Measurements from ENCODE around the gene SORCS2. TPM values are rescaled to one million over a fixed set of nuclear protein-coding genes. Genes with fewer than 3 reads are reported as not detected.
"Not testable (repeated sequence)": the region's sequence is repeated elsewhere in the genome, so short reads cannot be mapped to it uniquely, and the experiment has no call there.

The SORCS2 gene
- total and polyA plus RNA-seq, 7 donors, result 0.18 to 1.5 (median 0.36) TPM

DNA sequence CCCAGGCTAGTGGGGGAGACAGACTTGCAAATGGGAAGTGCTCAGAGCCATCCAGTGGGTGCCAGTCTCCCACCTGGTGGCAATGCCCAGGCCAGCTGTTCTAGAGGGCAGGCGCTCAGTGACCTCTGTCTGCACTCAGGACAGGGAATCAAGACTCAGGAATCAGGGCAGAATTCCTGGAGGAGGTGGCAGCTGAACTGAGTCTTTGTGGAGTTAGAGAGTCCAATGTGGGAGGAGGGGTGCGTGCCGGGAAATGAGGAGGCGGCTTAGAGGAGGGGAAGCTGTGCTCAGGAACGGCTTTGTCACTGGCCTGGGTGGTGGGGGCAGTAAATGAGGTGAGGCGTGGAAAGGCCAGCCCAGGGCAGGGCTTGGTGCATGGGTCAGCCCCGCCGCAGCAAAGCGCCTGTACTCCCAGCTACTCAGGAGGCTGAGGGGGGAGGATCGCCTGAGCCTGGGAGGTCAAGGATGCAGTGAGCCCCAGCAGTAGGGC, 31.3 kb upstream of the SORCS2 start:
- DNase-seq (peak in 1 of 2 donors; percentile 25), ATAC-seq (no peak)
- Histone ChIP-seq H3K4me3 (no peak overlapping the region), H3K27me3 (ENCODE audit: insufficient read depth in 3 of 3, low read length in 2 of 3) (peaks cover 0 to 3% (median 0%) of the 10 kb centered on the region in 3 donors), H3K9me3 (no peaks in the 10 kb centered on the region), H3K27ac (no peak overlapping the region), H3K36me3 (ENCODE audit: insufficient read depth in 1 of 2, low read depth in 1 of 2) (no peaks in the 10 kb centered on the region), H3K4me1 (no peaks in the 10 kb centered on the region)
- WGBS, 3 donors, result 97 to 98% (median 97%) methylated on average over 10 of the region's 10 CpGs
- TF ChIP-seq, protein P1, sequence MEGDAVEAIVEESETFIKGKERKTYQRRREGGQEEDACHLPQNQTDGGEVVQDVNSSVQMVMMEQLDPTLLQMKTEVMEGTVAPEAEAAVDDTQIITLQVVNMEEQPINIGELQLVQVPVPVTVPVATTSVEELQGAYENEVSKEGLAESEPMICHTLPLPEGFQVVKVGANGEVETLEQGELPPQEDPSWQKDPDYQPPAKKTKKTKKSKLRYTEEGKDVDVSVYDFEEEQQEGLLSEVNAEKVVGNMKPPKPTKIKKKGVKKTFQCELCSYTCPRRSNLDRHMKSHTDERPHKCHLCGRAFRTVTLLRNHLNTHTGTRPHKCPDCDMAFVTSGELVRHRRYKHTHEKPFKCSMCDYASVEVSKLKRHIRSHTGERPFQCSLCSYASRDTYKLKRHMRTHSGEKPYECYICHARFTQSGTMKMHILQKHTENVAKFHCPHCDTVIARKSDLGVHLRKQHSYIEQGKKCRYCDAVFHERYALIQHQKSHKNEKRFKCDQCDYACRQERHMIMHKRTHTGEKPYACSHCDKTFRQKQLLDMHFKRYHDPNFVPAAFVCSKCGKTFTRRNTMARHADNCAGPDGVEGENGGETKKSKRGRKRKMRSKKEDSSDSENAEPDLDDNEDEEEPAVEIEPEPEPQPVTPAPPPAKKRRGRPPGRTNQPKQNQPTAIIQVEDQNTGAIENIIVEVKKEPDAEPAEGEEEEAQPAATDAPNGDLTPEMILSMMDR (IDR thresholded peaks at IDR 0.05), result no peak
- intact Hi-C loops (cut with DNase I), result no loop called here

DNA sequence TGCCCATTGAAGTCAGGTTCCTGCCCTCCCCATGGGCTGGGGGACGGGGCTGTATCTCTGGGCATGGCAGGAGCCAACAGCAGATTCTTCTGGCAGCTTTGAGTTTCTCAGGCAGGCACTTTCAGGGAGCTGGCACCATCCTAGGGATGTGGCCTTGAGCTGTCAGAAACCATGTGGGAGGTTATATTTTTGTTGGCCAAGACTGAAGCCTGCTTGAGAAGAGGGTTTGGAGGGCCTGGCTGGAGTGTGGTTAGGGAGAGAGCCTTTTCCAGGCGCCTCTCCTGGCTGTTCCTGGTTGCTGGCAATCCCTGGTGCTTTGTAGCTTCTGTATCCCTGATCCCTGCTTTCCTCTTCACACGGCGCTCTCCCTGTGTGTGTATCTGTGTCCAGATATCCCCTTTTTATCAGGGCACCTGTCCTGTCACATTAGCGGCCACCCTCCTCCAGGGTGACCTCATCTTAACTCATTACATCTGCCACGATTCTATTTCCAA, 30.6 kb upstream of the SORCS2 start:
- DNase-seq, result no peak
- 70 to 85% (median 71%) methylated on average over 6 of the region's 6 CpGs for WGBS, 3 donors
- Histone ChIP-seq H3K27me3 (ENCODE audit: insufficient read depth in 3 of 3, low read length in 2 of 3) (peaks cover 0 to 3% (median 0%) of the 10 kb centered on the region in 3 donors), H3K9me3 (no peaks in the 10 kb centered on the region), H3K27ac (no peak overlapping the region), H3K4me3 (no peak overlapping the region), H3K4me1 (no peaks in the 10 kb centered on the region), H3K36me3 (ENCODE audit: insufficient read depth in 1 of 2, low read depth in 1 of 2) (no peaks in the 10 kb centered on the region)
- ATAC-seq, result no peak
- intact Hi-C loops (cut with DNase I), result no loop called here
- TF ChIP-seq, protein P1 (IDR thresholded peaks at IDR 0.05), result no peak

DNA sequence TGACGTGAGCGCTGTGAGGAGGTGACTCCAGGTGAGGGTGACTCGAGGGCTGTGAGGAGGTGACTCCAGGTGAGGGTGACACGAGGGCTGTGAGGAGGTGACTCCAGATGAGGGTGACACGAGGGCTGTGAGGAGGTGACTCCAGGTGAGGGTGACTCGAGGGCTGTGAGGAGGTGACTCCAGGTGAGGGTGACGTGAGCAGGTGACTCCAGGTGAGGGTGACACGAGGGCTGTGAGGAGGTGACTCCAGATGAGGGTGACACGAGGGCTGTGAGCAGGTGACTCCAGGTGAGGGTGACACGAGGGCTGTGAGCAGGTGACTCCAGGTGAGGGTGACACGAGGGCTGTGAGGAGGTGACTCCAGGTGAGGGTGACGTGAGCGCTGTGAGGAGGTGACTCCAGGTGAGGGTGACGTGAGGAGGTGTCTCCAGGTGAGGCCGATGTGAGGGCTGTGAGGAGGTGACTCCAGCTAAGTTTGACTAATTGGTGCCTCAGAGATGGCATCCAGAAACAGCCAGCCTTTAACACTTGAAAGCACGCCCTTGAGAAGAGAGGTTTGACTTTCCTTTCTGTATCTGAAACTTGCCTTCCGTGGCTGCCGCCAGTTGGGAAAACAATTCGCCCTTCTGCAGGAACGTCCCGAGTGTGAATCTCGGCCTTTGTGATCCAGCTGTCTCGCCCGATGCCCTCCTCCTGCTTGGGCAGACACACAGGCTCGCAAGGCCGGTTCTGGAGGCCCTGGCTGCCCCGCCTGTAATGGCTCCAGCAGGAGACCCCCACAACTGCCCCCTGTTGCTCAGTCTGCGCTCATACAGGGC, 27.1 kb upstream of the SORCS2 start:
- H3K9me3 ChIP-seq; H3K36me3 ChIP-seq (ENCODE audit: insufficient read depth in 1 of 2, low read depth in 1 of 2); H3K4me3 ChIP-seq; H3K4me1 ChIP-seq; H3K27ac ChIP-seq; intact Hi-C loops (cut with DNase I); H3K27me3 ChIP-seq (ENCODE audit: insufficient read depth in 3 of 3, low read length in 2 of 3); ATAC-seq: not testable (repeated sequence)
- WGBS, 3 donors, result 85 to 94% (median 93%) methylated on average over 28 of the region's 28 CpGs
- DNase-seq, result peak in 1 of 2 donors; percentile 1

DNA sequence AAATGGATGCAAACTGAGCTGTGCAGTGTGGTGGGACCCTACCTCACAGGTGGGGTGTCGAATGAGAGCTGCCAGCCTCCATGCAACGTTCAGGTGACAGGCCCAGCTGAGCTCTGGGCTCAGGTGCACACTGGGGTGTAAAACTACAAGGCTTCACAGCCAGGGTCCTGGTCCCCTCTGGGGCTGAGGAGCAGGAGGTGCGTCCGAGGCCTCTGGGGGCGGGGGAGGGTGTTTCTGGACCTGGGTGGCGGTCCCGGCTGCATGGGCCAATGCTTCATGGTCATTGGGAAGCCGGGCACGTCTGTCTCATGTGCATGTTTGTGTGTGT, 26.5 kb upstream of the SORCS2 start:
- Histone ChIP-seq H3K4me1 (no peaks in the 10 kb centered on the region), H3K9me3 (no peaks in the 10 kb centered on the region), H3K4me3 (no peak overlapping the region), H3K27ac (no peak overlapping the region), H3K36me3 (ENCODE audit: insufficient read depth in 1 of 2, low read depth in 1 of 2) (no peaks in the 10 kb centered on the region), H3K27me3 (ENCODE audit: insufficient read depth in 3 of 3, low read length in 2 of 3) (no peaks in the 10 kb centered on the region)
- WGBS, 3 donors, result 90 to 95% (median 91%) methylated on average over 9 of the region's 9 CpGs
- TF ChIP-seq, protein P1 (IDR thresholded peaks at IDR 0.05), result no peak
- DNase-seq (peak in 1 of 2 donors; percentile 40), ATAC-seq (no peak)
- intact Hi-C loops (cut with DNase I), result no loop called here

DNA sequence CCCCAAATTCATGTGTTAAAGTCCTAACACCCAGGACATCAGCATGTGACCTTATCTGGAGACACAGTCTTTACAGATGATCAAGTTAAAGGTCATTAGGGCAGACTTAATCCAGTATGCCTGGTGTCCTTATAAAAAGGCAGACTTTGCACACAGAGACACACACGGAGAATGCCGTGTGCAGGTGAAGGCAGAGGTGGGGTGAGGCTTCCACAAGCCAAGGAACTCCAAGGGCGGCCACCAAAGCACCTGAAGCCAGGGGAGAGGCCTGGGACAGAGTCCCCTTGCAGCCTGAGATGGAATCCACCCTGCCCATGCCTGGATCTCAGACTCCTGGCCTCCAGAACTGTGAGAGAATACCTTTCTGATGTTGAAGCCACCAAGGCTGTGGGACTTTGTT, 26.1 kb upstream of the SORCS2 start:
- ATAC-seq, result no peak
- Histone ChIP-seq H3K27ac (no peak overlapping the region), H3K27me3 (ENCODE audit: insufficient read depth in 3 of 3, low read length in 2 of 3) (no peaks in the 10 kb centered on the region), H3K4me1 (no peaks in the 10 kb centered on the region), H3K9me3 (no peaks in the 10 kb centered on the region), H3K4me3 (no peak overlapping the region), H3K36me3 (ENCODE audit: insufficient read depth in 1 of 2, low read depth in 1 of 2) (no peaks in the 10 kb centered on the region)
- peak in 1 of 2 donors; percentile 12 for DNase-seq
- intact Hi-C loops (cut with DNase I), result no loop called here
- 74 to 90% (median 87%) methylated on average over 3 of the region's 3 CpGs for WGBS, 3 donors
- TF ChIP-seq, protein P1 (IDR thresholded peaks at IDR 0.05), result no peak

Data from psoas muscle (tissue), 8 donors.